Mucosa of descending colon (tissue), 3 donors: ENCODE data around the gene LAPTM5. TPM values are rescaled to one million over a fixed set of nuclear protein-coding genes. Genes with fewer than 3 reads are reported as not detected.

Source experiments
- ATAC-seq: fragments of 200-7000 bp; cut with Tn5 transposase; one replicate; pipeline ENCODE4 v1.9.1; 2020; ENCODE audit warnings: mild to moderate bottlenecking, moderate library complexity
- DNase-seq, 3 donors: peaks; one replicate each; pipeline ENCODE4 v3.0.0-alpha.2; 2020
- H3K36me3 ChIP-seq: fragments of 200-600 bp; one replicate; pipeline ENCODE4 v1.8.0; 2021; ENCODE audit warnings: low read depth, mild to moderate bottlenecking
- H3K4me1 ChIP-seq: fragments of 200-600 bp; one replicate; pipeline ENCODE4 v1.8.0; 2021; ENCODE audit warnings: low read depth, mild to moderate bottlenecking
- H3K4me3 ChIP-seq: fragments of 200-600 bp; one replicate; pipeline ENCODE4 v1.8.0; 2021; ENCODE audit warnings: mild to moderate bottlenecking
- H3K9me3 ChIP-seq: fragments of 200-600 bp; one replicate; pipeline ENCODE4 v1.8.0; 2021; ENCODE audit warnings: mild to moderate bottlenecking
- intact Hi-C, 2 donors: fragments of 100-400 bp; cut with DNase I in 1 of 2; cut with micrococcal nuclease in 1 of 2; formaldehyde crosslinking; loops; one replicate each; pipeline versions ENCODE4 v1.11.0 to v1.11.1; 2022; cut with DNase I, micrococcal nuclease
- total RNA-seq, 3 donors: library from RNA; stranded (reverse); fragmentation: NEBNext Ultra II Directional in 2 of 3; extraction: Animal tissue kit (Norgen Biotek cat#: 25700) in 2 of 3; gene quantifications; one replicate each; pipeline versions ENCODE4 v1.2.1 to v1.2.4, GENCODE V29; 2021 to 2023
- TF ChIP-seq, protein P1 (sequence below): fragments of 200-600 bp; IDR thresholded peaks from one replicate; pipeline ENCODE4 v1.8.0; 2022; ENCODE audit warnings: antibody characterized with exemption, mild to moderate bottlenecking
- donor health status: DM: no; HTN: no; CAD: no; lungs with moderate emphysema.
- donor health status: DM: no; HTN: no; CAD: no.
- donor health status: DM: no; HTN: yes; CAD: no.

Gene LAPTM5
- total RNA-seq, 3 donors from 2014 or later, result 24.1 to 71.1 (median 48.1) TPM

- ATAC-seq (no peak), DNase-seq (no peak)
- H3K4me1 ChIP-seq, result no peaks in the 10 kb centered on the region
- H3K9me3 ChIP-seq, result no peaks in the 10 kb centered on the region
- H3K36me3 ChIP-seq, result no peaks in the 10 kb centered on the region
- intact Hi-C loops, result no loop called here
- no peak overlapping the region for H3K4me3 ChIP-seq
- TF ChIP-seq, protein P1, sequence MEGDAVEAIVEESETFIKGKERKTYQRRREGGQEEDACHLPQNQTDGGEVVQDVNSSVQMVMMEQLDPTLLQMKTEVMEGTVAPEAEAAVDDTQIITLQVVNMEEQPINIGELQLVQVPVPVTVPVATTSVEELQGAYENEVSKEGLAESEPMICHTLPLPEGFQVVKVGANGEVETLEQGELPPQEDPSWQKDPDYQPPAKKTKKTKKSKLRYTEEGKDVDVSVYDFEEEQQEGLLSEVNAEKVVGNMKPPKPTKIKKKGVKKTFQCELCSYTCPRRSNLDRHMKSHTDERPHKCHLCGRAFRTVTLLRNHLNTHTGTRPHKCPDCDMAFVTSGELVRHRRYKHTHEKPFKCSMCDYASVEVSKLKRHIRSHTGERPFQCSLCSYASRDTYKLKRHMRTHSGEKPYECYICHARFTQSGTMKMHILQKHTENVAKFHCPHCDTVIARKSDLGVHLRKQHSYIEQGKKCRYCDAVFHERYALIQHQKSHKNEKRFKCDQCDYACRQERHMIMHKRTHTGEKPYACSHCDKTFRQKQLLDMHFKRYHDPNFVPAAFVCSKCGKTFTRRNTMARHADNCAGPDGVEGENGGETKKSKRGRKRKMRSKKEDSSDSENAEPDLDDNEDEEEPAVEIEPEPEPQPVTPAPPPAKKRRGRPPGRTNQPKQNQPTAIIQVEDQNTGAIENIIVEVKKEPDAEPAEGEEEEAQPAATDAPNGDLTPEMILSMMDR, result no peak
These were observed 56.3 kb downstream of the LAPTM5 start for GRCh38 chr1:30701258-30701633.

DNA sequence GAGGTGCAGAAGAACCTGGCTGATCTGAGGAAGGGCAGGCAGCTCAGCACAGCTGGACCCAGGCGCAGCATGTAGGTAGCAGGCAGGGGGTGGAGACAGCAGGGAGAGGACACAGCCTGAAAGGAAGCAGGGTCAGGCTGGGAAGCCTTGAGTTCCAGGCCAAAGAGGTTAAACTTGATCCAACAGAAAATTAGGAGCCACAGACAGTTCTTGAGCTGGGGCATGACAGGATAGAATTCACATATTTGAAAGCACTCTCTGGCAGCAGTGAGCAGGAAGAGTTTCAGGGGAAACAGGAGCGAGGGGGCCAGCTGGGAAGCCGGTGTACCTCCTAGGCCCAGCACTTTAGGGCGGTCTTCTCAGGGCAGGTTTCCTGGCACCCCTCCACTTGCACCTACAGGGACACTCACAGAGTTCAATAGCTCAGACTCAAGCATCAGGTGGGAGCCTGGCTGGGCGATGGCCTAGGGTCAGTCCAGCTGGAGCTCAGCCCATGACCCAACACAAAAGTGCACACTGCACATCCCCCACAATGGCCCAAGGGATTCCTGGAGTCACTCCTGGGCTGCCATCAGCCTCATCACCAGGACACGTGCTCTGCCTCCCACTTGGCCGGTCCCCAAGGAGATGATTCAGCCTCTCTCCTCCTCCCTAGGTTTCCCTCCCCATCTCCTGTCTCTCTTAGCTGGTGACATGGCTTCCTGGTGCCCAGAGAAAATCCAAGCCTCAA is 56.9 kb downstream of the LAPTM5 start:
- Histone ChIP-seq H3K9me3 (no peaks in the 10 kb centered on the region), H3K4me3 (no peak overlapping the region), H3K36me3 (no peaks in the 10 kb centered on the region), H3K4me1 (no peaks in the 10 kb centered on the region)
- peak; percentile 21 for ATAC-seq
- TF ChIP-seq, protein P1, result no peak
- no peak for DNase-seq
- intact Hi-C loops, result no loop called here

DNA sequence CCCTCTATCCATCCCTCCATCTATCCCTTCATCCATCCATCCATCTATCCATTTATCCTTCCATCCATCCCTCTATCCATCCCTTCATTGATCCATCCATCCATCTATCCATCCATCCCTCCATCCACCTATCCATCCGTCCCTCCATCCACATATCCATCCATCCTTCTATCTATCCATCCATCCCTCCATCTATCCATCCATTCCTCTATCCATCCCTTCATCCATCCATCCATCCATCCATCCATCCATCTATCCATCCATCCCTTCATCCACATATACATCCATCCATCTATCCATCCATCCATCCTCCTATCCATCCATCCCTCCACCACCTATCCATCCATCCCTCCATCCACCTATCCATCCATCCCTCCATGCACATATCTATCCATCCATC is 57.8 kb downstream of the LAPTM5 start:
- Histone ChIP-seq H3K36me3 (no peaks in the 10 kb centered on the region), H3K4me1 (no peaks in the 10 kb centered on the region), H3K4me3 (no peak overlapping the region), H3K9me3 (no peaks in the 10 kb centered on the region)
- DNase-seq, result no peak
- TF ChIP-seq, protein P1, result no peak
- intact Hi-C loops, result no loop called here
- ATAC-seq, result no peak

GRCh38 chr1:30698401-30698981 is 59.1 kb downstream of the LAPTM5 start:
- H3K4me3 ChIP-seq, result no peak overlapping the region
- TF ChIP-seq, protein P1, result no peak
- DNase-seq, result no peak
- H3K4me1 ChIP-seq, result no peaks in the 10 kb centered on the region
- peak; percentile 9 for ATAC-seq
- H3K9me3 ChIP-seq, result no peaks in the 10 kb centered on the region
- intact Hi-C loops, result no loop called here
- H3K36me3 ChIP-seq, result no peaks in the 10 kb centered on the region

DNA sequence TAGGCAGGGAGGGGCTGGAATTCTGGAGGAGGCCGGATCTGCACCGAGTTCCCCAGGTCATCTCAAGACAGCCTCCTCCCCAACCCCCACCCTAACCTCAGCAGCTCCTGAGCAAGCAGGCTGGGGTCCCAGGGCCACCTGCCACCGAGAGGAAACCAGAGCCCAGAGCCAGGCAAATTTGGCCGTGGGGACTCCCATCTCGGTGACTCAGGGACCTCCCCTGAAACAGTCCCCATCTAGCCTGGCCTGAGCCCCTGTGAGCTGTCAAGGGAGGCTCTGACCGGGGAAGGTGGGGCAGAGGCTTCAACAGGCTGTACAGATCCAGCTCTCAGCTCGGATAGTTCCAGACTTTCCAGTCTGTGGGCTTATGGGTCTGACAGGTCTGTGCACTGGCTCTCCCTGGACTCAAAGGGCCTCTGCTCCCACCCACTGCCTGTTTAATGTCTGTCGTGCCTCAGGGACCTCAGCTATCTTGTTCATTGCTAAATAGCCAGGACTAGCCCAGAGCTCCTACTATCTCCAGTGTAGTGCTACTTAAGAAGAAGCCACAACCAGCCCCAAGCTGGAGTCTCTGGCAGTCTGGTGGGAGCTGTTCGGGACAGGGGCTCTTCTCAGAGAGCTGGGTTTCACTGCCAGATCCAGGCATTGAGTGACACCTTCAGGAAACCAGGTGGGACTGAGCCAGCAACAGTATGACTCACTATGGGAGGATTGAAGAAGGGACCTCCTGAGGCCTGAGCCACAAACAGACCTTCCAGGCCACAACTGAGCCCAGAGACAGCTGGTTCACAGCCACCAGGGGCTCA is 59.8 kb downstream of the LAPTM5 start:
- intact Hi-C loops, result no loop called here
- Histone ChIP-seq H3K4me3 (no peak overlapping the region), H3K9me3 (no peaks in the 10 kb centered on the region), H3K4me1 (no peaks in the 10 kb centered on the region), H3K36me3 (no peaks in the 10 kb centered on the region)
- TF ChIP-seq, protein P1, result no peak
- DNase-seq, result no peak
- no peak for ATAC-seq
